ENCODE measurements around the gene FRY. TPM values are rescaled to one million over a fixed set of nuclear protein-coding genes. Genes with fewer than 3 reads are reported as not detected.

Gene FRY
- total RNA-seq, 1 donor from 2014 or later, result 153 TPM

DNA sequence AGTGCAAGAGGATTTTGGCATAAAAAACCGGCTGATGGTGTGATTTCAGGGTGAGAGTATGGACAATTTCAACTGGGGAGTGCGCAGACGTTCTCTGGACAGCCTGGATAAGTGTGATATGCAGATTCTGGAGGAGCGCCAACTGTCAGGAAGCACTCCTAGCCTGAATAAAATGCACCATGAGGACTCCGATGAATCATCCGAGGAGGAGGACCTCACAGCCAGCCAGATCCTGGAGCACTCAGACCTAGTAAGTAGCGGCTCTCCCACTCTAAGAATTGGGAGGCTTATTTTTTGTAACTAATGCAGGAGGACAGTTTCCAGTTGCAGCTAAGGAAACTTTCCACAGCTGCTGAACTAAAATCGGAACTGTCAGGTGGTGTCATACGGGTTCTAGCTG, 230.0 kb downstream of the FRY start:
- DNase-seq, result peak; percentile 79
- intact Hi-C loops (cut with micrococcal nuclease), result no loop called here
- ATAC-seq, result peak; percentile 90

DNA sequence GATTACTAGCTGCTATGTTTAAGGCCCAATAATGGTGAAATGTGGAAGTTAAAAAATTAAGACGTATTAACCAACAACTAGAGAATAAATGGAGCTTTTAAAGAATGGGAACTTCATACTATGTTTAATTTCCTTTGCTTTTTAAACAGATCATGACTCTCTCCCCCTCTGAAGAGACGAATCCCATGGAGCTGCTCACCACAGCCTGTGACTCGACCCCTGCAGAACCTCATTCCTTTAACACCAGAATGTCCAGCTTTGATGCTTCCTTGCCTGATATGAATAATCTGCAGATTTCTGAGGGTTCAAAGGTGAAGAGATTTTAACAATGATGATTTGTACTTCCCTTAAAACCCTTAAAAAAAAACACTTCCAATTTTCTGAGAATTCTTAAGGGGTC, 230.6 kb downstream of the FRY start:
- ATAC-seq, result no peak
- intact Hi-C loops (cut with micrococcal nuclease), result no loop called here
- no peak for DNase-seq

DNA sequence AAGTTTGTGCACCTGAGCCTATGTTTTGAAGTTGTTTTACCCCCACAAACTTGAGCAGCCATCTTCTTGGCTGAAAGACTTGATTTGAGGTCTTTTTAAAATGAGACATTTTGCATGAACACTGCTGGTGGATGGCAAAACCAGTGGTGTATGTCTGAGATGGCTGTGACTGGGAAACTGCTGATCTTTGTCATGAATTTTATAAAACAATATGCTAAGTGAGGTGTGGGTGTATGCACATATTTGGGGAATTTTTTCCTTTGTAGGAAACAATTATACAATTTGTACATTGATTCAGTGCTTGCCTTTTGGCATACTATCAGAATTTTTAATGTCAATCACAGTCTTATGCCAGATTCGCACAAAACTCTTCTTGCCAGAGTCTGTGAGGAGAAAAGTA, 231.0 kb downstream of the FRY start:
- no peak for ATAC-seq
- DNase-seq, result no peak
- intact Hi-C loops (cut with micrococcal nuclease), result no loop called here

DNA sequence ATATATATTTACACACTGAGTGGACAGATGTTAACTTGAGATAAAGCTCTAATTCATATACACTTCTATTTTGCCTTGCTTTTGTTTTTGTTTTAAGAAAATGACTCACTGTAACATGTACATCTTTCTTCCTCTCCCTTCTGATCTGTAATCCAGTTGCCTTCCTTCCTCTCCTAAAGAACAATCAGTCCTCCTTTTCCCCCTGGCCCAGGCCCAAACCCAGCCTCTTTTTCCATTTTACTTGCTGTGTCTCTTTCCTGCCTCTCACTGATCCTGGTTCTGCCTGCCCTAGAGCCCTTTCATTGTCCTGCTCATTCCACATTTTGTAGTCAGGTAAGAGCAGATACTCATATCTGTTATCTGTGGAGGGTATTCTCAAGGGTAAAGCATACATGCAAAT, 232.8 kb downstream of the FRY start:
- peak; percentile 65 for ATAC-seq
- intact Hi-C loops (cut with micrococcal nuclease), result no loop called here
- peak; percentile 67 for DNase-seq

DNA sequence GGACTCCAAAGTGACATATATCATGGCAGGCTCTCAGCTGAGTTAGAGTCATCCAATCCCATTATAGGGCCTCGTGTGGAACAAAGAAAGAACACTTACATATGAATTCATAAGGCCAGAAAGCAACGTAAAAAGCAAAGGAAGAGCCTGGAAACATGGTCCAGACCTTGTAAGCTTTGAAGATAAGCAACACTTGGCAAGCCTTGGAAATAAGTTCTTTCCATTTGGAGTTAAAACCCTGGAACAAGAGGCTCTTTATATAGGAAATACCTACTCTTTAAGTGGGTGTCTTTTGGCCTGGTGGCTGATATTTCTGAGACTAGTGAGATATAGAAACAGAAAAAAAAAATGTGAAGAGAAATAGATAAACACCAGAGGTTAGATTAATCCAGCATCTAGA, 234.2 kb downstream of the FRY start:
- no peak for DNase-seq
- intact Hi-C loops (cut with micrococcal nuclease), result no loop called here
- no peak for ATAC-seq

DNA sequence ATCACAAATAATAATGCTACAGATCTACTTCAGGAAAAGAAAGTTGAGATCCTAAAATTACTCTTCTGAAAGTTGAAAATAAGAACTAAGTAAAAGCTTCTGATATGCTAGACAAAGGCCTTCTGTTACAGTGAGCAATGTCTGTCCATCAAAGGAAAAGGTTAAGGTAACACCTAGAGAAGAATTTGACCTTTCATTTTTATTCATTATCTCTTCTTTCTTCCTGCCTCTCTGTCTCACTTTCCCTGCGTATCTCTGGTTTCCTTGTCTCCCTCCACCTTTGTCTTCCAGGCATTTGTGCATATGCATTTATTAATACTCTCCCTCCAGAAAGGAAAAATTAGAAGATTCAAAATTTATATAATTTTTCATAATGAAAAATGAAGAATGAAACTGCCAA, 234.6 kb downstream of the FRY start:
- intact Hi-C loops (cut with micrococcal nuclease), result no loop called here
- ATAC-seq (no peak), DNase-seq (no peak)

DNA sequence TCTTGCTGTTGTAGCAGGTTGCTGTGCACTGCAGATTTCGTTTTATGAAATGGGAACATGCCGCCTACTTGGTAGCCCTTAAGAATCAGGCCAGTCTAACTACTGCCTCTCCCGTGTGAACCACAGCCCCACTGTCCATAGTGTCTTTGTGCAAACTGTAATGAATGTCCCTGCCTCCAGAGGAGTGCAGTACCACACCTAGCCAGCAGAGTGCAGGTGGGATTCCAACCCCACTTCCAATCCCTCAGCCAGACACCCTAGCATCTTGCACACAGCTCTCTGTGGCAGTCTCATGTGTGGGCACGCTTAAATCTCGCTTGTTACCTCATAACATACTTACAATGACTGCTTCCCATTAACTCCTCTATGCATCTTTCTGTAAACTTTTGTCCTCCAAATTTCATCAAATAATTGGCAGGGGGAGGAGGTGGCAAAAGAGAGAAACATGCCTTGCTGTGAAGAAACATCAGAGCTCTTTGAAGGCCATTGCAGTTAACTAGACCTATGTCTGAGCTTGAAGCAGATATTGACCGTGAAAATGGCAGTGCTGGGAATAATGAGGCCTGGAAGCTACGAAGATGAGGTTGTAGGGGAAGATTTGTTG, 236.4 kb downstream of the FRY start:
- no peak for ATAC-seq

DNA sequence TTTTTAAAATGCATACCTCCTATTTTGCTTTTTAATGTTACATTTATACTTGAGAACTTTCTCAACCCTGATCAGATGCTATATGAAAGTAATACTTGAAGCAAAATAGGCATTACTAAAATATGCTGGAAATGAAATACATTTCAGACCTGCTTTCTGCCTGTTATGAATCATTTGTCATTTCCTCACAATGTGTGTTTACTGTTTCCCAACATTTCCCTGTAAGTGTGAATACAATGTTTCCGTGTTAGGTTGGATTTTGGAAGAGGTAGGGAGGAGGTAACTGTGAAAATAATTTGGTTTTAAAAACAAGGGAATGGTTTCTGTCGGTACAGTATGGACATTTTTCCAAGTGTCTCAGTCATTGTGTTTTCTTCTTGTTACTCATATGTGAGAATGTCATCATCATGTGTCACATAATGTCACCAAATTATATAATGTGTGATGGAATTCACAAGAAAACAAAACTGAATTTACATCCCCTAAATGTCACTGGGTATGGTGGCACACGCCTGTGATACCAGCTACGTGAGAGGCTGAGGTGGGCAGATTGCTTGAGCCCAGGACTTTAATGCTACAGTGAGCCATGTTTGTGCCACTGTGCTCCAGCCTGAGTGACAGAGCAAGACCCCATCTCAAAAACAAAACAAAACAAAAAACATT, 240.6 kb downstream of the FRY start:
- ATAC-seq, result no peak
- no peak for DNase-seq
- intact Hi-C loops (cut with micrococcal nuclease), result no loop called here

More for the DNA sequence above, 236.4 kb downstream of the FRY start:
- no peak for DNase-seq
- intact Hi-C loops (cut with micrococcal nuclease), result no loop called here

DNA sequence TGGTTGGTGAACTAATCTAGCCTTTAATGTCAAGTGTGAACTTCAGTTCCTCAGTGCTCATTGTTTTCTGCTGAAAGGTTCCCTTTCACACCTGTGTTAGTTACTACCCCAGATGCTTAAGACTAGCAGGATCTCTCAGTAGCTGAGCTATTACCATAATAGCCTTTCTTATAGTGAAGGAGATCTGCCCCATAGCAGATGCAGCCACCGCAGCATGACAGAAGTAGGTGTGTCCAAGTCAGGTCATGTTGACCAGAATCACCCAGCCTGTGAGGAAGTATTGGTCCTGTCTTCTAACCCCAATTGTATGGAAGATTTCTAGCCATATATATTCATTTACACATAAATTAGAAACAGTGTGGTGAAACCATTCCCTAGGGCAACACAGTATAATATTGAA, 246.3 kb downstream of the FRY start:
- no peak for ATAC-seq
- no peak for DNase-seq
- intact Hi-C loops (cut with micrococcal nuclease), result no loop called here

DNA sequence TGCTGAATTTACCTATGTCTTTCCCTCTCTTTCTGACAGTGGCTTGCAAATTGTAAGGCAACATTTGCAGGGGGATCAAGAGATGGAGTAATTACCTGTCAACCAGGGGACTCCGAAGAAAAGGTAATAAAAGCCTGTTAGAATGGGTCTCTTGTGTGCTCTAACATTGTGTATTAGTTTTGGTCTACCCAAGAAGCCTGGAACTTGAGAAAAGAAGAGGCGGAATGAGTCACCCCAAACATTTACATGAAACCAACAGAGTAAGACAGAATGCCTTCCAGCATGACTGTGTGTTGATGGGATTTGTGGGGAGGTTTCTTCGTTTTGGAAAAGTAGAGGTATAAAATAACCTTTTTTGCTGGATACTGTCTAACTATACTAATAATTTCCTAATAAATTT, 246.9 kb downstream of the FRY start:
- no peak for DNase-seq
- no peak for ATAC-seq
- intact Hi-C loops (cut with micrococcal nuclease), result no loop called here

DNA sequence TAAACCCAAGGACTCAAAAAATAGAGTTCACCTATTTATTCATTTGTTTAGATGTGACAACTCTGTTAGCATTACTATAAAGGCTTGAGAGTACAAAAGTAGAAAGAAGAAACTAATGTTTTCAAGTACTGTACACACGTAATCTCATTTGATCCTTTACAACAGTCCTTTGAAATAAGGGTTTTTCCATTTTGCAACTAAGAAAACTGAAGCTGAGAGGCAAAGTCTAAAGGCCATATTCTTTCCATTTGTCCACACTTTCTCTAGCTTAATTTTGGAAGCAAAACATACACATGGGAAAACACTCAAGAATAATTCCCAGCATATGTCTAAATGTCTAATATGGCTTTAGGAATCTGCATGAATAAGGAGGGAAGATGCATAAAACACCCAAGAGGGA, 249.5 kb downstream of the FRY start:
- DNase-seq (no peak), ATAC-seq (no peak)
- intact Hi-C loops (cut with micrococcal nuclease), result no loop called here

DNA sequence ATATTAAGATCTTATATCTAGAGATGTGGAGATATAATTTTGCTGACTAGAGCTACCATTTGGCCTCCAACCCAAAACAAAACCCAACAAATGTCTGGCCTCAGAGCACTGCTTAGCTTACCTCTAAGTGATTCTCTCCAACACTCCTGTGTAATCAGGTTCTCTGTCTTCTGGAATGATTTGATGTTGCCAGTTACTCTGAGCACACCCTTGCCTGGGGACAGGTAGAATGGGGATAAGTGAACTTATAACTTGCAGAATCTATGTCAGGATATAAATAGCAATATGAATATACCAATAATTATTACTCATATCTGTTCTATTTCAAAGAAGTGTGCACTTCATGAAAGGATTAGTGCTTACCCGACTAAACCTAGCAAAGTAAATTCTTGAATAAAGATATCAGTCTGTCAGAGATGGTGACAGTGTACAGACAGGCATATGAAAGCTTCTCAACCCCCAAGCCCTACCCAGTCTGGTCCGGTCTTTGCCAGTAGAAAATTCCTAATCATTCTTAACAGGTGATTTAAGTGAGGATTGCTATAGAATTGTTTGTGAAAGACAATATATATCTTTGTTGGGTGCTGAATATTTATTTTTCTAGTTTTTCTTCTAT, 250.6 kb downstream of the FRY start:
- DNase-seq (no peak), ATAC-seq (peak; percentile 86)
- intact Hi-C loops (cut with micrococcal nuclease), result no loop called here

DNA sequence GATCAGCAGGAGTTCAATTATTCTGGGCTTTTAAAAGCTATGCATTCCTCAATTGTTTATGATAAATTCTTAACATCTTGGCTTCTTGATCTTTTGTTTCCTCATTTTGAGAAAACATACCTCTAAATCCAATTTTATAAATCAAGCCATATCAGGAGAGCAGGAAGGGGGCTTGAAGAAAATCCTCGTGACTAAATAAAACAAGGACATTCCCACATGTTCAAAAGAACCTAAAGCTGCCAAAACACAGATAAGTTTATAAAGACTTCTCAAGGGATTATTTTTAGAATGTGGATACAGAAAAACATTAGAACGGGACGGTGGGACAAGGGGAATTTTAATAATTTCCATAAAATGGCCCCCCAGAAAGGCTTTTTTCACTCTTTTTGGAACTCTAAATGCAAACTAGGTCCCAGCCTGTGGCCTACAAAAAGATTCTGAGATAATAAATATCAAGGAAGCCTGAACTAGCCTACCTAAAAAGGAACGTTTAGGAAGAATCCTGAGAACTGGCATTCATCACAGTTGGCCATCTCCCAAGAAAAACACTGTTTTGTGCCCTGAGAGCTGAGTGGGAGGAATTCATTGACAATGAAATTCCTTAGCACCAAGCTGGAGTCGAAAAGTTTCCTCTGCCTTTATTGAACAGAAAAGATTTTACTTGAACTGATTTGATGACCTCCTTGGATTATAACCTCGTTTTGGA, 253.5 kb downstream of the FRY start:
- DNase-seq, result no peak
- intact Hi-C loops (cut with micrococcal nuclease), result no loop called here
- ATAC-seq, result peak; percentile 32

DNA sequence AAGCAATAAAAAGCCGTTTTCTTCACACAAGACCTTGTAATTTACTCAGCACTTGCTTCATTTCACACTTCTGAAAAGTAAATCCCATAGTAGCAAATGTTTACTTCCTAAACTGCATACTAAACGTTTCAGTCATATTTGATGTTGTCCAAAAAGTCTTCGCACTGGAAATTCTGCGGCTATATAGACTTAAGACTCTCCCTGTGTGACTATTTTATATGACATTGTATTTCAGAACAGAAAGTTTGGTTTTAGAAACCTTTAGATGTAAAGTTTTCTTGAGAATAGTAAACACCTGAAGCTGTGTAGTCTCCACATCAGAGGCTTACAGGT, 254.0 kb downstream of the FRY start:
- ATAC-seq (no peak), DNase-seq (no peak)
- intact Hi-C loops (cut with micrococcal nuclease), result no loop called here

DNA sequence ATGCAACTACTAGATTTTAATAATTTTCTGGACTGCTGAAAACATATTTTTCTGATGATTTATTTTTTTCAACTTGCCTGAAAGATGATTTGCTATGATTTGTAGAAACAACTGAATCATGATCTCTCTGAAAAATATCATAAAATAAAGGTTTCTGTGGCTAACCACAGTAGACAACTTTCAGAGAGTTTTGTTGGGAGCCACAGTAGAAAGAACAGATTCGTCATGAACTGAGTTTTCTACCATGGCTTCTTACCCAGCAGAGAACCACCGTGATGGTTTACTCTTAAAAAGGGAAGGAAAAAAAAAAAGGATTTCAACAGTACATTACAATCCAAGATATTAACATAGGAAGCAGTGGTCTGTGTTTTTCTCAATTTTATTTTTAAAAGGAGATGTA, 265.6 kb downstream of the FRY start:
- ATAC-seq (no peak), DNase-seq (no peak)
- intact Hi-C loops (cut with micrococcal nuclease), result no loop called here

DNA sequence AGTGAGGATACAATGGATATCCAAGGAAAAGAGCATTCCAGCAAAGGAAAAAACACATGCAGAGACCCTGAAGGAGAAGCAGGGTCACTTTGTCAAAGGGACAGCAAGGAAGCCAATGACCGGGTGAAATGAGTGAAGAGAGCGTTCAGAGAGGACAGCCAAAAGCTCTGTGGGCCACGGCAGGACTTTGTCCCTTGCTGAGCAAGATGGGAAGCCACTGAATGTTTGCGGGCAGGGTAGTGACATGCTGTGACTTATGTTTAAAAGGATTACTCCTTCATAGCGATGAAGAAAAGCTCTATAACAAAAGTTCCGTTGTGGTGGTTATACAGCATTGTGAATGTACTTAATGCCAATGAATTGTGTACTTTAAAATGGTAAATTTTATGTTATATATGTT, 267.1 kb downstream of the FRY start:
- DNase-seq (no peak), ATAC-seq (no peak)
- intact Hi-C loops (cut with micrococcal nuclease), result no loop called here

DNA sequence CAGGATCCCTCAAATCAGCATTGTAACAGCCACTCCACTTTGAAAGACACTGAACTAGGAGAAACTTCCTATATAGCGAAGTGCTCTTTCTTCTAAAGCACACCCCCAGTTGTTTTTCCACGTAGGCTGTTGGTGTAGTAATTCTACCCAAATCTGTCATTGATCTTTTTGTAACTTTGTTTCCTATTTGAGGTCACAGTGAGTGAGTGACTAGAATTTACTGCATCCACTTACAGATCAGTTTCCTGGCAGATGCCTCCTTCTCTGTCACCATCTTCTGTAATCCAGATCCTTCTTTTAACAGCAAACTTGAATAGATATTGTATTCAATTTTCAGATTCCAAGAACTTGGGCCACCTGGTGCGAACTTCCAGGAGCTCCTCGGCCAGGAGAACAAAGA, 268.3 kb downstream of the FRY start:
- DNase-seq (no peak), ATAC-seq (no peak)
- intact Hi-C loops (cut with micrococcal nuclease), result loop anchor here (10.0 kb wide), 2 partner anchors 55 to 275 kb away; no protein-coding TSS in a partner anchor

DNA sequence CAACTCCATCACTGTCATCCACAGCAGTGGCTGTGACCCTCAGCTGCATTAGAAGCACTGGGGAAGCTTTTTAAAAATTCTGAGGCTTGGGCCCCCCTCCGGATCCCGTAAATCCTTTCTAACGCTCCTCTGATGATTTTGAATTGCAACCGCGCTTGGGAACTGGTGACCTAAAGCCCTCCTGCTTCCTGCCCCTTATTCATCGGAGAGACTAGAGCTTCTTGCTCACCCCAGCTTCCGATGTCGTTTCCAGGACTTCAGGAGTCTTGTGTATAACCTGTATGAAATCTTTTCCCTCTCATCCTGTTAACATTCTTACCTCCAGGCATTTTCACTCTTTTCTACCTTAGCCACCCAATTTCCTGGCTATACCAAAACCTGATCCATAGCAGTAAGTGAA, 268.8 kb downstream of the FRY start:
- intact Hi-C loops (cut with micrococcal nuclease), result loop anchor here (10.0 kb wide), 2 partner anchors 56 to 276 kb away; no protein-coding TSS in a partner anchor
- DNase-seq (no peak), ATAC-seq (no peak)

DNA sequence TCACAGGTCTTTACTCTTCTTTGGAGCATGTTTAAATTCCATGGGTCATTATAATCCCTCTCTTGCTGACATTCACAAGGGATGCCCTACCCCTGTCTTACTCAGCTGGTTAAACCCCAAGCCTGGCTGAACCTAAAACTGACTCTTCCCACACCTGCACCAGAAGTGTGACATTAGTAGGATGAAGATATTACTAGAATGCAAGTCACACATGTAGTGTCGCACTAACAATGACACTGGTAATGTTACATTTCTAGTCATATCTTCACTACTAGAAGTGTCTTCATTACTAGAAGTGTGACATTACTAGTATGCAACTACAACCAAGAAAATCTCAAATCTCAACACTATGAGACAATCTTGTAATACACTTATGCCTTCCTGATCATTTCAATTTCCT, 269.3 kb downstream of the FRY start:
- DNase-seq (no peak), ATAC-seq (no peak)
- intact Hi-C loops (cut with micrococcal nuclease), result loop anchor here (10.0 kb wide), 2 partner anchors 56 to 276 kb away; no protein-coding TSS in a partner anchor

DNA sequence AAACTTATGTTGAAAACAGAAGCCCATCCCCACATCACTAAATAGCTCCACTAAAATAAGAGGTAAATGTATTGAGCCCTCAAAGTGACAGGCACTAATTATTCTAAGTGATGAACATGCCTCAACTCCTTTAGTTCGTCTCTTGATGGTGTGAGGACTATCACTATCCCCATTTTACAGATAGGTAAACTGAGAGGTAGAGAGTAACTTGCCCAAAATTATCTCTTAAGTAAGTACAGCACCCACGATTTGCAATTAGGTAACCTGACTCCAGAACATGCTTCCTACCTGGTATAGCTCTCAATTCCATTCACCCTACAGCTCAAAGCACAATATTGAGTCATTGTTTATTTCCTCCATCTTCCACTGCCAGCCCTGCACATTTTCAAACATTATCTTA, 270.9 kb downstream of the FRY start:
- no peak for ATAC-seq
- no peak for DNase-seq
- intact Hi-C loops (cut with micrococcal nuclease), result loop anchor here (10.0 kb wide), 2 partner anchors 58 to 278 kb away; no protein-coding TSS in a partner anchor

Measured in left ventricle myocardium superior (tissue), 1 donor.